ENCODE data around the gene HECTD4. TPM values are rescaled to one million over a fixed set of nuclear protein-coding genes. Genes with fewer than 3 reads are reported as not detected.

Gene HECTD4
- polyA plus RNA-seq, 1 donor from 2014 or later = 15.8 TPM

DNA sequence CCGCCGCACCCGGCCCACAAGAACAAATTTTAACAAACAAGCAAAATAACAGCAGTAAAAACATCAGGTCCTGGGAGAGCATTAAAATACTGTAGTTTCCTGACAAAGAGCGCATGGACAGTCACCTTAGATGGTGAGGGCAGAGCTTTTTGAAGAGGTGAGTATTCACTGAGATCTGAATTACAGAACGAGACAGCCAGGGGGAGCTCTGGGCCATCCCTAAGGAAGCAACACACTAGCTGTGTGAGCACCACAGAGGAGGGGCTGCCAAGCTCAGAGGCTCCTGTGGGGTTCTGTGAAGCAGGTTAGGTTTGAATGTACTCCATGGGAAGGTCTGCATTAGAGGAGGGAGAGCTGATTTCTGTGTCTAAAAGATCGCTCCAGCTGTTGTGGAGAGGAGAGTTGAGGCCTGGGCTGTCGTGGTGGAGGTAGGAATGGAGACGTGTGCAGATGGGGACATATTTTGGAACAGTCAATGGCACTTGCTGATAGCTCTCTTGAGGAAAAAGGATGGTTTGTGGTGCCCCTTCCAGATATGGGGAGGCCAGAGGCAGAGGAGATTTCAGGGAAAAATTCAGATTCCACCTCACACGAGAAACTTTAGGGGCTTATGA, 184.0 kb downstream of the HECTD4 start:
- no peak overlapping the region for H2AFZ ChIP-seq (ENCODE audit: low read depth, low read length)
- no peaks in the 10 kb centered on the region for H3K79me2 ChIP-seq (replicated peaks; ENCODE audit: insufficient read depth, low read length)
- no peaks in the 10 kb centered on the region for H3K27me3 ChIP-seq (ENCODE audit: insufficient read depth, low read depth, low read length)
- H3K36me3 ChIP-seq (ENCODE audit: insufficient read depth, low read length) = peaks cover 23% of the 10 kb centered on the region
- H3K4me2 ChIP-seq (ENCODE audit: low read length) = no peak overlapping the region
- H3K9ac ChIP-seq (ENCODE audit: low read length) = no peak overlapping the region
- H4K20me1 ChIP-seq (ENCODE audit: insufficient read depth) = no peaks in the 10 kb centered on the region
- no peak overlapping the region for H3K4me3 ChIP-seq (ENCODE audit: low read length)
- H3F3A ChIP-seq (ENCODE audit: insufficient read depth, low read length, poor library complexity, severe bottlenecking) = no peaks in the 10 kb centered on the region
- no peaks in the 10 kb centered on the region for H3K9me3 ChIP-seq (ENCODE audit: low read length)
- peak; percentile 70 for TF ChIP-seq SMC3 (conservative IDR thresholded peaks at IDR 0.05; ENCODE audit: poor library complexity)
- no peak for TF ChIP-seq EP300 (conservative IDR thresholded peaks at IDR 0.05; ENCODE audit: poor library complexity, severe bottlenecking)
- no peak for TF ChIP-seq TAF1 (IDR thresholded peaks at IDR 0.05; ENCODE audit: low read depth)
- TF ChIP-seq, protein P1, sequence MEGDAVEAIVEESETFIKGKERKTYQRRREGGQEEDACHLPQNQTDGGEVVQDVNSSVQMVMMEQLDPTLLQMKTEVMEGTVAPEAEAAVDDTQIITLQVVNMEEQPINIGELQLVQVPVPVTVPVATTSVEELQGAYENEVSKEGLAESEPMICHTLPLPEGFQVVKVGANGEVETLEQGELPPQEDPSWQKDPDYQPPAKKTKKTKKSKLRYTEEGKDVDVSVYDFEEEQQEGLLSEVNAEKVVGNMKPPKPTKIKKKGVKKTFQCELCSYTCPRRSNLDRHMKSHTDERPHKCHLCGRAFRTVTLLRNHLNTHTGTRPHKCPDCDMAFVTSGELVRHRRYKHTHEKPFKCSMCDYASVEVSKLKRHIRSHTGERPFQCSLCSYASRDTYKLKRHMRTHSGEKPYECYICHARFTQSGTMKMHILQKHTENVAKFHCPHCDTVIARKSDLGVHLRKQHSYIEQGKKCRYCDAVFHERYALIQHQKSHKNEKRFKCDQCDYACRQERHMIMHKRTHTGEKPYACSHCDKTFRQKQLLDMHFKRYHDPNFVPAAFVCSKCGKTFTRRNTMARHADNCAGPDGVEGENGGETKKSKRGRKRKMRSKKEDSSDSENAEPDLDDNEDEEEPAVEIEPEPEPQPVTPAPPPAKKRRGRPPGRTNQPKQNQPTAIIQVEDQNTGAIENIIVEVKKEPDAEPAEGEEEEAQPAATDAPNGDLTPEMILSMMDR (IDR thresholded peaks at IDR 0.05; ENCODE audit: poor library complexity, severe bottlenecking) = peak; percentile 68
- peak; percentile 66 for TF ChIP-seq RAD21 (conservative IDR thresholded peaks at IDR 0.05)
- no peaks in the 10 kb centered on the region for H3K9me2 ChIP-seq (ENCODE audit: insufficient read depth, low read length)
- H3K27ac ChIP-seq (ENCODE audit: low read length) = no peak overlapping the region

DNA sequence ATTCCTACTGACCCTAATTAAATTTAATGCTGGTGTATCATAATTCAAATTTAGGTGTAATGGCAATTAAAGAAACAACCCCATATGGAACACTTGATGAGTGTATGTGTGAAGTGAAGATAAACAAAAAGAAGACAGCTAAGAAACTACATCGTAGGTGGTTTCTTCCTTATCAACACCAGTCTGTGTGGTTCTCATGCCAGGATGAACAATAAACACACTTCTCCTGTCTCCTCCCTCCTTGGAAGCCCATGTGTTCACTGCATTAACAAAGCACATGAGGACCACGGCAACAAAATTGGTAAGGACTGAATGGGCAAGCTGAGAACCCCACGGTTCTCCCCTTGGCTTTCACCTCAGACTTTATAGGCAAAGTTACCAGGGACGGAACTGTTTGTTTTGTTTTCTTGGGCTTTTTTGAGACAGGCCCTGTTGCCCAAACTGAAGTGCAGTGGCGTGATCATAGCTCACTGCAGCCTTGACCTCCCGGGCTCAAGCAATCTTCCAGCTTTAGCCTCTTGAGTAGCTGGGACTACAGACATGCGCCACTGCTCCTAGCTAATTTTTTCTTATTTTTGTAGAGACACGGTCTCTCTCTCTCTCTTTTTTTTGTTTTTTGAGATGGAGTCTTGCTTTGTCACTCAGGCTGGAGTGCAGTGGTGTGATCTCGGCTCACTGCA, 185.9 kb downstream of the HECTD4 start:
- no peaks in the 10 kb centered on the region for H3F3A ChIP-seq (ENCODE audit: insufficient read depth, low read length, poor library complexity, severe bottlenecking)
- no peak overlapping the region for H3K4me3 ChIP-seq (ENCODE audit: low read length)
- H3K4me2 ChIP-seq (ENCODE audit: low read length) = no peak overlapping the region
- no peak for TF ChIP-seq MXI1 (conservative IDR thresholded peaks at IDR 0.05; ENCODE audit: poor library complexity, severe bottlenecking)
- H4K20me1 ChIP-seq (ENCODE audit: insufficient read depth) = no peaks in the 10 kb centered on the region
- no peaks in the 10 kb centered on the region for H3K79me2 ChIP-seq (replicated peaks; ENCODE audit: insufficient read depth, low read length)
- H3K9me2 ChIP-seq (ENCODE audit: insufficient read depth, low read length) = no peaks in the 10 kb centered on the region
- no peak overlapping the region for H2AFZ ChIP-seq (ENCODE audit: low read depth, low read length)
- H3K27me3 ChIP-seq (ENCODE audit: insufficient read depth, low read depth, low read length) = no peaks in the 10 kb centered on the region
- H3K36me3 ChIP-seq (ENCODE audit: insufficient read depth, low read length) = peaks cover 23% of the 10 kb centered on the region
- H3K27ac ChIP-seq (ENCODE audit: low read length) = no peak overlapping the region
- H3K9me3 ChIP-seq (ENCODE audit: low read length) = no peaks in the 10 kb centered on the region
- H3K9ac ChIP-seq (ENCODE audit: low read length) = no peak overlapping the region

DNA sequence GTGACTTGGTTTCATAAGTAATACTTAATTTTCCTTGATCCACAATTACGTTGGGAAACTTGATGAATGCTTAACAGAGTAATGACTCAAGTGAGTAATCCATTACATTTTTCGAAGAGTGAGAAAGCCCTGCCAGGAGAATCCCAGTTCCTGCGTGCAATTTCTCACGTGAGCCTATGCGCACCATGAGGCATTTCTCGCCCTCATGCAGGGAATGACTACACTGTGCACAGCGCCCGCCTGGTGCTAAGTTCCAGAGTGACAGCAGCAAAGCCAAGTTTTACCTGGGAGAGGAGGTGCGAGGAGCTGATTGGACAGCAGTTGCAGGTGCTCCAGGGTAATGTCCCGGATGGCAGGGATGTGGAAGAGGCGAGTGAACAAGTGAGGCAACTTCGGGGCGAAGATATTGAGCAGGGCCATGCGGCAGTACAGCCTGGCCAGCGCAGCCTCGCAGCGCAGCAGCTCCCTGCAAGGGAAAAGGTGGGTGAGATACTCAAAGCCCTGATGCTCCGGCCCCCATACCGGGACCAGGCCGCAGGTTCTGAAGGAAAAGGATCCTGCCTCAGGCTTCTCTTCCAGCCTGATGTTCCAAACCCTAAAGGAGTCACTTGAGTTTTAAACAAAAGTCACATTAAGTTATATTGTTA, 187.5 kb downstream of the HECTD4 start:
- Histone ChIP-seq H3K79me2 (replicated peaks; ENCODE audit: insufficient read depth, low read length) (no peaks in the 10 kb centered on the region), H3K4me2 (ENCODE audit: low read length) (no peak overlapping the region), H3K27ac (ENCODE audit: low read length) (no peak overlapping the region), H3K9me3 (ENCODE audit: low read length) (no peaks in the 10 kb centered on the region), H2AFZ (ENCODE audit: low read depth, low read length) (no peak overlapping the region), H3K4me3 (ENCODE audit: low read length) (no peak overlapping the region), H3K9me2 (ENCODE audit: insufficient read depth, low read length) (no peaks in the 10 kb centered on the region), H3K27me3 (ENCODE audit: insufficient read depth, low read depth, low read length) (no peaks in the 10 kb centered on the region), H3K9ac (ENCODE audit: low read length) (no peak overlapping the region), H4K20me1 (ENCODE audit: insufficient read depth) (no peaks in the 10 kb centered on the region), H3K36me3 (ENCODE audit: insufficient read depth, low read length) (peaks cover 21% of the 10 kb centered on the region), H3F3A (ENCODE audit: insufficient read depth, low read length, poor library complexity, severe bottlenecking) (no peaks in the 10 kb centered on the region)
- TF ChIP-seq TAF1 (IDR thresholded peaks at IDR 0.05; ENCODE audit: low read depth) (no peak), POLR2AphosphoS5 (IDR thresholded peaks at IDR 0.05) (no peak)

All from neural cell (in vitro differentiated cells).